Activated naive CD8-positive, alpha-beta T cell treated with anti-CD3 and anti-CD28 coated beads, Interleukin-2, amount 50 U/mL, for 24 hours (primary cell): ENCODE results near the gene CREBBP.
A peak's percentile ranks its signal among the peaks of the same experiment; 100 is the strongest.
"Not testable (repeated sequence)": the region's sequence is repeated elsewhere in the genome, so short reads cannot be mapped to it uniquely, and the experiment has no call there.

Experiments used
- ATAC-seq: fragments of 150-1000 bp; cut with Tn5 transposase; one replicate; pipeline ENCODE4 v1.10.0; 2021
- DNase-seq: peaks from one replicate; pipeline ENCODE4 v3.0.0; 2021
- H3K27ac Mint-ChIP-seq: one replicate; pipeline ENCODE4 v1.8.0; 2021; ENCODE audit warnings: mild to moderate bottlenecking, mixed read lengths
- H3K27me3 Mint-ChIP-seq: one replicate; pipeline ENCODE4 v1.8.0; 2021; ENCODE audit warnings: mixed read lengths
- H3K36me3 Mint-ChIP-seq: one replicate; pipeline ENCODE4 v1.8.0; 2021; ENCODE audit warnings: low read depth, mixed read lengths
- H3K4me1 Mint-ChIP-seq: one replicate; pipeline ENCODE4 v1.8.0; 2021; ENCODE audit warnings: mixed read lengths
- H3K4me3 Mint-ChIP-seq: one replicate; pipeline ENCODE4 v1.8.0; 2021; ENCODE audit warnings: mild to moderate bottlenecking, moderate library complexity, mixed read lengths
- H3K9me3 Mint-ChIP-seq: one replicate; pipeline ENCODE4 v1.8.0; 2021; ENCODE audit warnings: mixed read lengths

Gene CREBBP

GRCh38 chr16:3716831-3717234, 163.7 kb downstream of the CREBBP start:
- H3K4me1 Mint-ChIP-seq: peaks cover 45% of the 10 kb centered on the region
- H3K4me3 Mint-ChIP-seq: peak overlapping the region; percentile 89

GRCh38 chr16:3715430-3715829, 165.1 kb downstream of the CREBBP start:
- ATAC-seq: no peak
- Mint-ChIP-seq H3K36me3 (peaks cover 42% of the 10 kb centered on the region), H3K4me1 (peaks cover 48% of the 10 kb centered on the region), H3K4me3 (peak overlapping the region; percentile 89), H3K27me3 (no peaks in the 10 kb centered on the region), H3K27ac (peak overlapping the region; percentile 46), H3K9me3 (no peaks in the 10 kb centered on the region)
- no peak for DNase-seq

More at GRCh38 chr16:3716831-3717234, 163.7 kb downstream of the CREBBP start:
- ATAC-seq: peak; percentile 39
- Mint-ChIP-seq H3K27me3 (no peaks in the 10 kb centered on the region), H3K9me3 (no peaks in the 10 kb centered on the region), H3K27ac (peak overlapping the region; percentile 91), H3K36me3 (peaks cover 38% of the 10 kb centered on the region)
- DNase-seq: peak; percentile 42

GRCh38 chr16:3714378-3714777, 166.1 kb downstream of the CREBBP start:
- H3K4me1 Mint-ChIP-seq: peaks cover 48% of the 10 kb centered on the region
- ATAC-seq, DNase-seq, H3K9me3 Mint-ChIP-seq, H3K27ac Mint-ChIP-seq, H3K27me3 Mint-ChIP-seq, H3K4me3 Mint-ChIP-seq: not testable (repeated sequence)
- peaks cover 50% of the 10 kb centered on the region for H3K36me3 Mint-ChIP-seq

- Mint-ChIP-seq H3K36me3 (peaks cover 52% of the 10 kb centered on the region), H3K4me1 (peaks cover 48% of the 10 kb centered on the region), H3K27me3 (no peaks in the 10 kb centered on the region), H3K27ac (no peak overlapping the region), H3K9me3 (no peaks in the 10 kb centered on the region), H3K4me3 (no peak overlapping the region)
- DNase-seq (no peak), ATAC-seq (no peak)
Measured at GRCh38 chr16:3713587-3714242, 166.8 kb downstream of the CREBBP start.

- Mint-ChIP-seq H3K4me1 (peaks cover 44% of the 10 kb centered on the region), H3K4me3 (peak overlapping the region; percentile 21)
Measured at GRCh38 chr16:3712861-3713372, 167.6 kb downstream of the CREBBP start.

GRCh38 chr16:3706253-3707012, 174.1 kb downstream of the CREBBP start:
- ATAC-seq: no peak
- peaks cover 29% of the 10 kb centered on the region for H3K36me3 Mint-ChIP-seq
- no peaks in the 10 kb centered on the region for H3K9me3 Mint-ChIP-seq
- peaks cover 2% of the 10 kb centered on the region for H3K4me1 Mint-ChIP-seq
- H3K27me3 Mint-ChIP-seq: no peaks in the 10 kb centered on the region
- no peak overlapping the region for H3K4me3 Mint-ChIP-seq
- DNase-seq: no peak
- H3K27ac Mint-ChIP-seq: no peak overlapping the region

More at GRCh38 chr16:3712861-3713372, 167.6 kb downstream of the CREBBP start:
- Mint-ChIP-seq H3K36me3 (peaks cover 50% of the 10 kb centered on the region), H3K27ac (no peak overlapping the region), H3K9me3 (no peaks in the 10 kb centered on the region), H3K27me3 (no peaks in the 10 kb centered on the region)
- no peak for DNase-seq
- ATAC-seq: no peak

- Mint-ChIP-seq H3K4me3 (no peak overlapping the region), H3K36me3 (peaks cover 23% of the 10 kb centered on the region), H3K9me3 (no peaks in the 10 kb centered on the region), H3K27ac (no peak overlapping the region), H3K27me3 (no peaks in the 10 kb centered on the region), H3K4me1 (peaks cover 15% of the 10 kb centered on the region)
- DNase-seq (no peak), ATAC-seq (no peak)
Measured at GRCh38 chr16:3702082-3702481, 178.4 kb downstream of the CREBBP start.

GRCh38 chr16:3701531-3701930, 179.0 kb downstream of the CREBBP start:
- no peaks in the 10 kb centered on the region for H3K9me3 Mint-ChIP-seq
- no peak for DNase-seq
- H3K4me3 Mint-ChIP-seq: no peak overlapping the region
- no peak for ATAC-seq
- peaks cover 22% of the 10 kb centered on the region for H3K36me3 Mint-ChIP-seq
- H3K4me1 Mint-ChIP-seq: peaks cover 15% of the 10 kb centered on the region
- no peaks in the 10 kb centered on the region for H3K27me3 Mint-ChIP-seq
- H3K27ac Mint-ChIP-seq: no peak overlapping the region

- Mint-ChIP-seq H3K4me3 (no peak overlapping the region), H3K36me3 (peaks cover 32% of the 10 kb centered on the region), H3K27me3 (no peaks in the 10 kb centered on the region), H3K4me1 (peaks cover 14% of the 10 kb centered on the region), H3K9me3 (no peaks in the 10 kb centered on the region), H3K27ac (no peak overlapping the region)
- no peak for DNase-seq
- peak; percentile 20 for ATAC-seq
Measured at GRCh38 chr16:3698941-3699340, 181.6 kb downstream of the CREBBP start.

GRCh38 chr16:3696425-3697218, 183.9 kb downstream of the CREBBP start:
- no peaks in the 10 kb centered on the region for H3K27me3 Mint-ChIP-seq
- H3K27ac Mint-ChIP-seq: no peak overlapping the region

GRCh38 chr16:3695610-3696369, 184.7 kb downstream of the CREBBP start:
- Mint-ChIP-seq H3K4me1 (peaks cover 18% of the 10 kb centered on the region), H3K27me3 (no peaks in the 10 kb centered on the region), H3K27ac (no peak overlapping the region), H3K4me3 (no peak overlapping the region), H3K9me3 (no peaks in the 10 kb centered on the region), H3K36me3 (peaks cover 28% of the 10 kb centered on the region)
- DNase-seq: no peak
- ATAC-seq: no peak

More at GRCh38 chr16:3696425-3697218, 183.9 kb downstream of the CREBBP start:
- no peak for DNase-seq
- Mint-ChIP-seq H3K9me3 (no peaks in the 10 kb centered on the region), H3K36me3 (peaks cover 30% of the 10 kb centered on the region), H3K4me3 (no peak overlapping the region), H3K4me1 (peaks cover 15% of the 10 kb centered on the region)
- no peak for ATAC-seq

GRCh38 chr16:3694051-3694450, 186.5 kb downstream of the CREBBP start:
- H3K9me3 Mint-ChIP-seq: no peaks in the 10 kb centered on the region
- no peaks in the 10 kb centered on the region for H3K27me3 Mint-ChIP-seq
- no peak overlapping the region for H3K27ac Mint-ChIP-seq
- DNase-seq: no peak
- H3K4me1 Mint-ChIP-seq: peaks cover 14% of the 10 kb centered on the region
- H3K36me3 Mint-ChIP-seq: peaks cover 39% of the 10 kb centered on the region
- no peak for ATAC-seq
- H3K4me3 Mint-ChIP-seq: no peak overlapping the region

GRCh38 chr16:3691761-3692160, 188.8 kb downstream of the CREBBP start:
- Mint-ChIP-seq H3K4me1 (peaks cover 12% of the 10 kb centered on the region), H3K9me3 (no peaks in the 10 kb centered on the region), H3K27me3 (no peaks in the 10 kb centered on the region), H3K36me3 (peaks cover 55% of the 10 kb centered on the region), H3K27ac (no peak overlapping the region), H3K4me3 (no peak overlapping the region)
- no peak for DNase-seq
- ATAC-seq: no peak
